Keratinocyte (primary cell): ENCODE measurements around the gene DELE1. TPM values are rescaled to one million over a fixed set of nuclear protein-coding genes. Genes with fewer than 3 reads are reported as not detected.

ENCODE experiments used
- DNase-seq: peaks from one replicate; pipeline ENCODE4 v3.0.0-alpha.2; 2011; ENCODE audit warnings: low read depth, missing footprints, low spot score
- FAIRE-seq: peaks from 2 replicates; lab custom pipeline; 2011; peaks lifted over from hg19 to GRCh38; lab: Jason Lieb, UNC
- H2AFZ ChIP-seq: 2 replicates; pipeline ENCODE4 v1.6.0; 2012; ENCODE audit warnings: low read length, control low read depth, inconsistent platforms; ENCODE audit not compliant: control insufficient read depth
- H3K27ac ChIP-seq: 2 replicates; pipeline ENCODE4 v1.5.1; 2011; ENCODE audit warnings: low read length; ENCODE audit not compliant: control insufficient read depth, insufficient read depth
- H3K27me3 ChIP-seq: 3 replicates; pipeline ENCODE4 v1.6.0; 2011; ENCODE audit warnings: low read length; ENCODE audit not compliant: control insufficient read depth, insufficient read depth; ENCODE audit errors: extremely low read depth
- H3K36me3 ChIP-seq, 2 experiments: 2 replicates in 1 of 2; 3 replicates in 1 of 2; pipeline ENCODE4 v1.5.1; 2011; ENCODE audit warnings: low read length in 2 of 2, mild to moderate bottlenecking in 1 of 2; ENCODE audit not compliant: control insufficient read depth in 2 of 2, insufficient read depth in 2 of 2; ENCODE audit errors: extremely low read depth in 1 of 2
- H3K4me1 ChIP-seq: 3 replicates; pipeline ENCODE4 v1.5.1; 2011; ENCODE audit warnings: low read length; ENCODE audit not compliant: control insufficient read depth, insufficient read depth; ENCODE audit errors: extremely low read depth
- H3K4me2 ChIP-seq: 3 replicates; pipeline ENCODE4 v1.6.0; 2011; ENCODE audit warnings: low read depth, low read length; ENCODE audit not compliant: control insufficient read depth, insufficient read depth; ENCODE audit errors: extremely low read depth
- H3K4me3 ChIP-seq, 3 experiments: fragments of 200-600 bp in 1 of 3; sonication (generic) in 1 of 3; 2 replicates in 2 of 3; 3 replicates in 1 of 3; pipeline ENCODE4 v1.5.1; 2011 to 2016; ENCODE audit warnings: low read length in 3 of 3, mild to moderate bottlenecking in 3 of 3, control low read depth in 2 of 3, inconsistent platforms in 1 of 3, low read depth in 1 of 3, mixed read lengths in 1 of 3, mixed run types in 1 of 3, moderate library complexity in 1 of 3; ENCODE audit not compliant: control insufficient read depth in 2 of 3, insufficient read depth in 2 of 3; ENCODE audit errors: extremely low read depth in 1 of 3
- H3K79me2 ChIP-seq: 2 replicates; pipeline ENCODE4 v1.6.0; 2012; ENCODE audit warnings: low read length; ENCODE audit not compliant: control insufficient read depth, insufficient read depth
- H3K9ac ChIP-seq: 3 replicates; pipeline ENCODE4 v1.6.0; 2011; ENCODE audit warnings: low read length; ENCODE audit not compliant: control insufficient read depth, insufficient read depth; ENCODE audit errors: extremely low read depth
- H3K9me1 ChIP-seq: 3 replicates; pipeline ENCODE4 v1.6.0; 2011; ENCODE audit warnings: low read length; ENCODE audit not compliant: control insufficient read depth, insufficient read depth; ENCODE audit errors: extremely low read depth
- H3K9me3 ChIP-seq: 2 replicates; pipeline ENCODE4 v1.5.1; 2012; ENCODE audit warnings: low read depth, low read length; ENCODE audit not compliant: control insufficient read depth
- H4K20me1 ChIP-seq: 3 replicates; pipeline ENCODE4 v1.6.0; 2011; ENCODE audit warnings: low read length; ENCODE audit not compliant: control insufficient read depth, insufficient read depth; ENCODE audit errors: extremely low read depth
- CTCF ChIP-seq, 3 experiments: IDR thresholded peaks in 1 of 3; conservative IDR thresholded peaks in 1 of 3; optimal IDR thresholded peaks in 1 of 3; 2 replicates in 2 of 3; 3 replicates in 1 of 3; pipeline versions ENCODE3 to v1.5.1; 2011; ENCODE audit warnings: low read length in 3 of 3, mild to moderate bottlenecking in 3 of 3, moderate library complexity in 2 of 3, control low read depth in 1 of 3, inconsistent platforms in 1 of 3; ENCODE audit not compliant: insufficient read depth in 2 of 3; ENCODE audit errors: extremely low read depth in 1 of 3
- EZH2 ChIP-seq: IDR thresholded peaks from one replicate; pipeline ENCODE4 v1.6.1; 2012; ENCODE audit warnings: inconsistent platforms, mild to moderate bottlenecking, low read length, moderate library complexity
- dilution Hi-C: fragments of 300-500 bp; cut with MboI; formaldehyde crosslinking; loops from one replicate; pipeline ENCODE4 v1.7.0; 2020; ENCODE audit warnings: low sequenced_read_pairs; ENCODE audit not compliant: extremely low pct_ligation_motif_present
- polyA plus RNA-seq, 5 experiments: library from polyadenylated mRNA; depleted of rRNA in 3 of 5; stranded (reverse) in 3 of 5; stranded (forward) in 1 of 5; unstranded in 1 of 5; fragments of >200 nt; gene quantifications; 1 replicate in 1 of 5; 2 replicates in 3 of 5; 3 replicates in 1 of 5; pipeline versions ENCODE4 v1.2.1 to v1.2.3, GENCODE V29; 2011 to 2012; ENCODE audit warnings: missing spikeins in 2 of 5, low read depth in 1 of 5, low replicate concordance in 1 of 5

The DELE1 gene
- polyA plus RNA-seq, 1 donor (not counting 4 experiments of a cell fraction or from before 2014, with no cell fraction given) = 37.5 TPM

DNA sequence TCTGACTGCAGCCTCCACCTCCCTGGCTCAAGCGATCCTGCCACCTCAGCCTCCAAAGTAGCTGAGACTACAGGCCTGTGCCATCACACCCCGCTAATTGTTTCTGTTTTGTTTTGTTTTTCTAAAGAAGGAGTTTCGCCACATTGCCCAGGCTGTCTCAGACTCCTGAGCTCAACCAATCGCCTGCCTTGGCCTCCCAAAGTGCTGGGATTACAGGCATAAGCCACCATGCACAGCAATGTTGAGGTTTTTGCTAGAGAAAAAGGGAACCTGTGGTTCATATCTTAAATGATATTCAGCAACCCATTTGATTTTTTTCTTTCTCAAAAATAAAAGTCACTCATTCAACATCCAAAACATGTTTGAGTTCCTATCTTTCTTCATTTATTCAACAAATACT, 20.4 kb upstream of the DELE1 start:
- Histone ChIP-seq H3K9ac (no peak overlapping the region), H3K27me3 (no peaks in the 10 kb centered on the region), H3K4me2 (no peak overlapping the region), H3K79me2 (no peaks in the 10 kb centered on the region), H3K9me3 (no peaks in the 10 kb centered on the region), H3K4me3 (no peak overlapping the region), H3K4me1 (no peaks in the 10 kb centered on the region), H4K20me1 (no peaks in the 10 kb centered on the region), H3K27ac (no peak overlapping the region), H3K9me1 (no peaks in the 10 kb centered on the region), H3K36me3 (no peaks in the 10 kb centered on the region), H2AFZ (no peak overlapping the region)
- no peak for DNase-seq
- TF ChIP-seq EZH2 (no peak), CTCF (optimal IDR thresholded peaks at IDR 0.05 in 1 of 3, IDR thresholded peaks at IDR 0.05 in 1 of 3, conservative IDR thresholded peaks at IDR 0.05 in 1 of 3; ENCODE audit: extremely low read depth in 1 of 3, insufficient read depth in 2 of 3, low read length in 3 of 3) (no peak)
- FAIRE-seq = no peak
- dilution Hi-C loops = no loop called here

GRCh38 chr5:141904551-141904950, 19.1 kb upstream of the DELE1 start:
- no peak overlapping the region for H3K27ac ChIP-seq
- no peak overlapping the region for H3K4me2 ChIP-seq
- H3K9me1 ChIP-seq = no peaks in the 10 kb centered on the region
- no peak overlapping the region for H3K9ac ChIP-seq
- H3K36me3 ChIP-seq = no peaks in the 10 kb centered on the region
- dilution Hi-C loops = no loop called here
- no peaks in the 10 kb centered on the region for H3K4me1 ChIP-seq
- TF ChIP-seq CTCF (optimal IDR thresholded peaks at IDR 0.05 in 1 of 3, IDR thresholded peaks at IDR 0.05 in 1 of 3, conservative IDR thresholded peaks at IDR 0.05 in 1 of 3; ENCODE audit: extremely low read depth in 1 of 3, insufficient read depth in 2 of 3, low read length in 3 of 3) = no peak
- TF ChIP-seq EZH2 = no peak
- no peaks in the 10 kb centered on the region for H3K9me3 ChIP-seq
- H4K20me1 ChIP-seq = no peaks in the 10 kb centered on the region
- H2AFZ ChIP-seq = no peak overlapping the region
- FAIRE-seq (no peak), DNase-seq (no peak)
- no peak overlapping the region for H3K4me3 ChIP-seq
- H3K79me2 ChIP-seq = no peaks in the 10 kb centered on the region
- no peaks in the 10 kb centered on the region for H3K27me3 ChIP-seq
